ENCODE results near the gene KCNA4.
A peak's percentile ranks its signal among the peaks of the same experiment; 100 is the strongest.

GRCh38 chr11:29962243-29962642 lies 54.6 kb downstream of the KCNA4 start:
- TF ChIP-seq CTCF (conservative IDR thresholded peaks at IDR 0.05): peak; percentile 59
- TF ChIP-seq EZH2 (IDR thresholded peaks at IDR 0.05; ENCODE audit: low read depth): no peak

Measured in PC-9 (cell line).